HuH-7 (cell line): ENCODE data around the gene DIO2.

Experiments
- DNase-seq: peaks from one replicate; pipeline ENCODE4 v3.0.0; 2011; ENCODE audit warnings: low spot score

The DIO2 gene

GRCh38 chr14:80167793-80168448 lies 43.4 kb downstream of the DIO2 start:
- no peak for DNase-seq

GRCh38 chr14:80164991-80165721 lies 46.1 kb downstream of the DIO2 start:
- DNase-seq, result no peak

- DNase-seq, result no peak
These were observed 58.5 kb downstream of the DIO2 start for GRCh38 chr14:80152763-80153162.

GRCh38 chr14:80152166-80152565 lies 59.1 kb downstream of the DIO2 start:
- DNase-seq, result no peak

GRCh38 chr14:80150301-80150700 lies 61.0 kb downstream of the DIO2 start:
- DNase-seq, result no peak
